ENCODE results near the gene SBF2.
"Not testable (repeated sequence)": the region's sequence is repeated elsewhere in the genome, so short reads cannot be mapped to it uniquely, and the experiment has no call there.

The SBF2 gene

DNA sequence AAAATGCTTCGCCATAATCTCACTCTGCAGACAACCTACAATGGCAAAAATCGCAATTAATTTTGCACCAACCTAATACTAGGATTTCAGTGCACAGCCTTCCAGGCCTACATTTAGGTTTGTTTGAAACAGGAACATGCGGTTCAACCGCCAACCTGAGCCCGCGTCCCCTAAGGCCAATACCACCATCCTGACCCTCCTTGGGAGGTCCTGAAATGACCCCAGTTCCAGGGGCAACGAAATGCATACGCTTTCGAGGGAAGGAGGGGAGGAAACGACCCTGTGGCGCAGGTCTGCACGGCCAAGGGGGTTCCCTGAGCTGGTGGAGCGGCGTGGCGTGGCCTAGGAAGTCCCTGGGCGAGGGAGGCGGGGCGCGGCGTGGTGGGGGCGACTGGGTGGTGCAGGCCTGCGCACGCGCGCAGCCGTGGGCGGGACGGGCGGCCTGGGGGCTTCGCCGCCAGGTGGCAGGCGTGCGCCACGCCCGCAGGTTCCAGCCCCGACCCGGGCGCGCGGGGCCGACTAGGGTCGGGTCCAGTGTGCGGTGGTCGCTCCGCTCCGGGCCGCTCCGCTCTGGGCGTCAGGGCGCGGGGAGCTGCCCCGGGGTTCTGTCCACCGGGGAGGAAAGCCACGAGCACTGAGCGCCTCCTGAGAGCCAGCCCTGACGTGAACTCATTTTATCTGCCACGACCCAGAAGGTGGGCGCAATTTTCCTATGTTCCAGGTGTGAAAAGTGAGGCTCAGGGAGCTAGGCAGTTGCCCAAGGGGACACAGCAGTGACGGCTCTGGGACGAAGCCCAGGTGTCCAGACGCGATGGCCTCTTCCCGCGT is 536.0 kb downstream of the SBF2 start:
- DNase-seq (ENCODE audit: low read depth in 1 of 2, low spot score in 1 of 2): peak; percentile 86 to 88

- no peak for DNase-seq (ENCODE audit: low read depth in 1 of 2, low spot score in 1 of 2)
Observed at GRCh38 chr11:9756878-9757277, 537.1 kb downstream of the SBF2 start.

DNA sequence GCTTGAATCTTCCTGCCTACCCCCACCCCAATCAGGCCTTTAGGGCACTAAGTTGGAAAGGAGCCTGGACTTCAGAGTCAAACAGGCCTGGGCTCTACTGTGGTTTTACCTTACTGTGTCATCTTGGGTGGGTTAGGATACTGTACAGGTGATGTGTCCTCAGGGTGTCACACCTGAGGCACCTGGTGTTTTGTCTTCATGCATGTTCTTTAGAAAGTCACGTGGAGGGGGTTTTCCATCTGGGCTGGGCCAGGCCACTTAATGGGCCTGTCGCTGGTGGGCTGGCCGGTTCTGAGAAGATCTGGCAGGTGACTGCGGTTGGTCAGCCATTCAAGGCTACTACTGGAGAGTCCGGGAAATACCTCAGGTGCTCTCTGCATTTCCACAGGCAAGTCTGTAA is 537.6 kb downstream of the SBF2 start:
- DNase-seq (ENCODE audit: low read depth in 1 of 2, low spot score in 1 of 2): no peak

DNA sequence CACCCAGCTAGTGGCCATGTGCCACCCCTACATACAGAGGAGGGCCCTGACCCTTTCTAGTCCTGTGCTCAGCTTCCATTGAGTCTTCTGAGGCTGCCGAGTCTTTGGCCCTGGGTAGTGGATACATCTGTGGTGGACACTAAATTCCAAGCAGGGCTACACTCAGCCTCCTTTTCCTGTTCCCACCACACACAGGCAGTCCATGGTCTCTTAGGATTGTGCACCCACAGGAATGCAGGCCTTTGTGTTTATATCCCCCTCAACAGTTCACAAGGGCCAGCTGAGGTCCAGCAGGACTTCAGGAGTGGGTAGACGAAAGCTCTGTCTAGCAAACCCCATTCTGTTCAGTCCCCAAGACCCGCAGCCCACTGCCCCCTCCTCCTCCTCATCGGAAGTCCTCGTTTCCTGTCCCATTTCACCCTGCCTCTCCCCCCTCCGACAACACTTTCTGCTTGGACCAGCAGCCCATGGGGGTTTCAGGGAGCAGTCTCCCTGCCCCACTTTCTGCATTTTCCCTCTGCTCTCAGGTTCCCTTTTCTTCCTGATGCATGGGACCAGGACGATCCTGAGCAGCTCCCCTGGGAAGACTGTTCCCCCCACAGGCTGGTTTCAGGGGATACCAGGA is 538.3 kb downstream of the SBF2 start:
- DNase-seq (ENCODE audit: low read depth in 1 of 2, low spot score in 1 of 2): no peak

- DNase-seq (ENCODE audit: low read depth in 1 of 2, low spot score in 1 of 2): no peak
Observed at GRCh38 chr11:9754010-9754471, 540.0 kb downstream of the SBF2 start.

DNA sequence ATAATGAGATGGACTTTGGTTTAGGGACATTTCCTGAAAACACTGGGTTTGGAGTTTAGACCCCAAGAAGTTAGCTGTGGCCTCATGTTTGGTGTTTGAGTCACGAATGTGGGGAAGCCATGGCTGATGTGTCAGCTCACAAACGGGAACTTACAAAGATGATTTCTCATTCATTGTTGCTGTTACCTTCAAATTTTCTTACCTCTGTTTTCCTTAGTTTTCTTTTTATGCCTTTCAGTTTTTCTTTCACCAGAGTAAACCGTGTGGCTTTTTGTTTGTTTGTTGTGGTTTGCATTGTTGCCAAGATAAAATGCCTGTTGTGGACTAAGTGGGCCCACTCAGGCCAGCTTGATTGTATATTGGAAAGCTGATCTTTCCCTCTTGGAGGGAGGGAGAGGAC is 541.0 kb downstream of the SBF2 start:
- DNase-seq (ENCODE audit: low read depth in 1 of 2, low spot score in 1 of 2): no peak

GRCh38 chr11:9752091-9752490 is 541.9 kb downstream of the SBF2 start:
- DNase-seq (ENCODE audit: low read depth in 1 of 2, low spot score in 1 of 2): no peak

GRCh38 chr11:9750551-9750950 is 543.5 kb downstream of the SBF2 start:
- no peak for DNase-seq (ENCODE audit: low read depth in 1 of 2, low spot score in 1 of 2)

DNA sequence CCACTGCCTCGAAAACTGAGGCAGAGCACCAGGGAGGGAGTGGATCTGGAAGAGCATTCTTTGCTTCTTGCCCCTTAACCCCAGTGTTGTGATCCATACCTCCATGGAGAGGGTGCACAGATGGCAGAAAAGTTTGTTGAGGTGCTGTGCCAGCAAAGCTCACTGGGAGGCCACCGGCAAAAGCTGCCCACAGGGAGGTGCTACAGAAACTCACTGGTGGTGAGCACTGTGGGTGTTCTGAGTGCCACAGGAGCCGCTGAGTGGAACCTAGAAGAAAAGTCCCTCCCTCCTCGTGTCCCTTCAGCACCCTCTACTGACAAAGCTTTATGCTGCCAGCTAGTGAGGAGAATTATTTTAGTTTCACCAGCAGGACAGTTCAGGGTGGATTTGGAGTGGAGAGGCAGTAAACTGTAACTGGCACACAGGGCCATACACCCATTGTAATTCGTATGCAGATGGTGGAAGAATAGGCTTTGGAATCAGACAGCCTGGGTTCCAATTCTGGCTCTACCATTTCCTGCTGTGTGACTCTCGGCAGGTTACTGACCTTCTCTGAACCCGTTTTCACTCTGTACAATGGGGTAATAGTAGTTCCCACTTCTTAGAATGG is 545.6 kb downstream of the SBF2 start:
- peak in 1 of 2 donors; percentile 45 for DNase-seq (ENCODE audit: low read depth in 1 of 2, low spot score in 1 of 2)

DNA sequence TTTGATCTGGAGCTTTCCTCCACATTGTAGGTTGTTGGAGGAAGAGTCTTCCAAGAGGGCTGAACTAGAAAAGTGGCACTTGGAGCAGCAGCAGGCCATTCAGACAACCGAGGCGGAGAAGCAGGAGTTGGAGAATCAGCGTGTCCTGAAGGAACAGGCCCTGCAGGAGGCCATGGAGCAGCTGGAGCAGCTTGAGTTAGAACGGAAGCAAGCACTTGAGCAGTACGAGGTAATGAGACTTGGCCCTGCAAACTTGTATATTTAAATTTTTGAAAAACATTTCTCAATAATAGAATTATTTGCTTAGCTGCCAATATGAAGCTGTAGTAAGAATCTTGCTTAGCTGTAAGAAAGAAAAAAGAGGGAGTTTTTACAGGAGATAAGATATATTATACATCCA is 546.2 kb downstream of the SBF2 start:
- DNase-seq (ENCODE audit: low read depth in 1 of 2, low spot score in 1 of 2): no peak

- no peak for DNase-seq (ENCODE audit: low read depth in 1 of 2, low spot score in 1 of 2)
Observed at GRCh38 chr11:9747229-9747628, 546.8 kb downstream of the SBF2 start.

- no peak for DNase-seq (ENCODE audit: low read depth in 1 of 2, low spot score in 1 of 2)
Observed at GRCh38 chr11:9745411-9746211, 548.4 kb downstream of the SBF2 start.

DNA sequence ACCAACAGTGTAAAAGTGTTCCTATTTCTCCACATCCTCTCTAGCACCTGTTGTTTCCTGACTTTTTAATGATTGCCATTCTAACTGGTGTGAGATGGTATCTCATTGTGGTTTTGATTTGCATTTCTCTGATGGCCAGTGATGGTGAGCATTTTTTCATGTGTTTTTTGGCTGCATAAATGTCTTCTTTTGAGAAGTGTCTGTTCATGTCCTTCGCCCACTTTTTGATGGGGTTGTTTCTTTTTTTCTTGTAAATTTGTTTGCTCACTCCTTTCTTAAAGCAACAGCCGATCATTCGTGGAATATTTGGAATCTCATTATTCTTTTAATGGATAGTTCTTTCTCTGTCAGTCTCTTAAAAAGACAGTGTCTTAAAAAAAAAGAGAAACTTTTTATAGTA is 550.5 kb downstream of the SBF2 start:
- not testable (repeated sequence) for DNase-seq (ENCODE audit: low read depth in 1 of 2, low spot score in 1 of 2)

- DNase-seq (ENCODE audit: low read depth in 1 of 2, low spot score in 1 of 2): no peak
Observed at GRCh38 chr11:9741260-9741659, 552.8 kb downstream of the SBF2 start.

DNA sequence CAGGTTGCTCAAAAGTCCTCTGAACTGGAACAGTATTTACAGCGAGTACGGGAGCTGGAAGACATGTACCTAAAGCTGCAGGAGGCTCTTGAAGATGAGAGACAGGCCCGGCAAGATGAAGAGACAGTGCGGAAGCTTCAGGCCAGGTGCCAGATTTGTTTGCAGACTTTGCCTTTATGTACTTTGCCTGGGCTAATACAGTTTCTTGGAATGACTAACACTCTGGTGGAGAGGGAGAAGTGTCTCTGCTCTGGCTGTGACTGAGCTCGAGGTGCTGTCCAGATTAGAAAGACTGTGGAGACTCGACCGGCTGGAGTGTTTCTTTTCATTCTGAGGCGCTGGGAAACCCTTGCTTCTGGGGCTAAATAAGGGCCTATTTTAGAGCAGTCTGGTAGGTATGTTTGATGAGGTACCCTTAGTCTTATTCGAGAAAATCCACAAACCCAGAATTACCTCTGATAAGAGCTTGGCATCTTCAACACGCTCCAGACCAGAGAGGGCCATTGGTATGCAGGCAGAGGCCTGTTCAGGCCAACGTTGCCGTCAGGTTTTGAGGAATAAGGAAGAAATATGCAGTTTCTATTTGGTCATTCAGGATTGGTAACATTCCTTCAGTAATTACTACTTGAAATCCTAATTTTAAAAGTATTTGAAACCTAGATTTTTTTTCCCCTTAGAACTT is 553.7 kb downstream of the SBF2 start:
- no peak for DNase-seq (ENCODE audit: low read depth in 1 of 2, low spot score in 1 of 2)

DNA sequence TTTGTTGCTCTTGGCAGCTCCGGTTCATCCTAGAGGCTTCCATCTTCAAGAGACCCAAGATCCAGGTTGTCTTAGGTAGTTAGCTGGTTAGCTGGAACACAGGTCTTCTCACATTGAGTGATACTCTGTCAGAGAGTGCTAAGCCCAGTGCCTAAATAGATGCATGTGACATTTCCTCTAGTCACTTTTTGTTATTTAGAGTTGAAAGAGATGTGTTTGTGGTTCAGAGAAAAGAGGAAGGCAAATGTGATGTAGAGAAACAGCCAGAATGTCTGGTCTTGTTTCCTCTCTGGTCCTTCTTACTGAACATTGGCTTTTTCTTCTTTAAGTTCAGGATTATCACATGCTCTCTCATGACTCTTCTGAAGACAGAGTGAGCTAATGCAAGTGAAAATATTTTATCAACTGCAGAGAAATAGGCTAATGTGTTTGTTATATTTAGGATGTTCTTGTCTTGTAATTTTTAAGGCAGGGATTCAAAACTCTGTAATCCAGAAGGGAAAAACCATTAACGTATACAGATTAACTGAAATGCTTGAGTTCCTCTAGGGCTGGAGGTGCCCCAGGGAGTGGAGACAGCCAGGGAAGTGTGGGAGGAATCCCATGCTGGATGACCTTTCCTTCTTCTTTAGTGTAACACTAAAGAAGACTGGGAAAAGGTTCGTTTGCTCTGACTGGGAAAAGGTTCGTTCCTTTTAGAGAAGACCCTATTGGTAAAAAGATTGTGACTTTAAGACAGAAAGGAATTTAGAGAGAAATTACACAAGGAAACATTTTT is 554.7 kb downstream of the SBF2 start:
- DNase-seq (ENCODE audit: low read depth in 1 of 2, low spot score in 1 of 2): no peak

- no peak for DNase-seq (ENCODE audit: low read depth in 1 of 2, low spot score in 1 of 2)
Observed at GRCh38 chr11:9738707-9739106, 555.3 kb downstream of the SBF2 start.

DNA sequence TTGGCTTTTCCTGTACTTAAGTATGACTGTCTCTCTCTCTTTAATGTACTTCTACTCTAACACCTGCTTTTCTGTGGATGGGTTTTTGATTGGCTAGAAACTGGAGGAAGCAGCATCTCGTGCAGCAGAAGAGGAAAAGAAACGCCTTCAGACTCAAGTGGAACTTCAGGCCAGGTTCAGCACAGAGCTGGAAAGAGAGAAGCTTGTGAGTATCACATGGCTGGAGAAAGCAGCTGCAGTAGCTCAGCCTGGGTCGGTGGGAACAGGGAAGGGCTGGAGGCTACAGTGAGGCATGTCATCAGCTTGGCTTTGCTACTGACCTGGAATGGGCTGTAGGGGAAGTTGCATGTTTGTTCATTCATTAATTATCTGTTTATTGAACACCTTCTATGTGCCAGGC is 555.9 kb downstream of the SBF2 start:
- no peak for DNase-seq (ENCODE audit: low read depth in 1 of 2, low spot score in 1 of 2)

DNA sequence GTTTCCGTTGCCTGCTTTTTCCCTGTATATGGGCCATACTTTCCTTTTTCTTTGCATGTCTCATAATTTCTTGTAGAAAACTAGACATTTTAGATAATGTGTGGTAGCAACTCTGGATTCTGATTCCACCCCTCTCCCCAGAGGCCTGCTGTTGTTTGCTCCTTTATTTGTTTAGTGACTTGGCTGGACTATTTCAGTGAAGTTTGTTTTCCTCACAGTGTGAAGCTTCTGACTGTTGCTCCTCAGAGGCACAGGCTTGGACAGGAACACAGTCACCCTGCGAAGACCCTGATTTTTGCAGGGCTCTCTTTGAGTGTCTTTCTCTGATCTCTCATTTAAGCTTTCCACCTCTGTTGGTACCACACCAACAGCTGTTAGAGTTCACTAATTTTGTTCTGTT is 557.7 kb downstream of the SBF2 start:
- DNase-seq (ENCODE audit: low read depth in 1 of 2, low spot score in 1 of 2): no peak

- no peak for DNase-seq (ENCODE audit: low read depth in 1 of 2, low spot score in 1 of 2)
Observed at GRCh38 chr11:9735919-9736318, 558.1 kb downstream of the SBF2 start.

Measured in activated CD4-positive, alpha-beta T cell treated with anti-CD3 and anti-CD28 coated beads, Interleukin-2, amount 50 U/mL, for 24 hours (primary cell).